Stimulated activated CD8-positive, alpha-beta memory T cell treated with anti-CD3 and anti-CD28 coated beads, Interleukin-7, amount 100 ng/mL, for 1 hour (primary cell): ENCODE measurements around the gene WBP1L.
"Not testable (repeated sequence)": the region's sequence is repeated elsewhere in the genome, so short reads cannot be mapped to it uniquely, and the experiment has no call there.

Source experiments
- DNase-seq, 2 donors: peaks; one replicate each; pipeline ENCODE4 v3.0.0-alpha.2; 2020; ENCODE audit warnings: low read depth in 2 of 2

The WBP1L gene

GRCh38 chr10:102838276-102838927 lies 94.7 kb downstream of the WBP1L start:
- DNase-seq = not testable (repeated sequence)

GRCh38 chr10:102841827-102842345 lies 98.1 kb downstream of the WBP1L start:
- DNase-seq = no peak

DNA sequence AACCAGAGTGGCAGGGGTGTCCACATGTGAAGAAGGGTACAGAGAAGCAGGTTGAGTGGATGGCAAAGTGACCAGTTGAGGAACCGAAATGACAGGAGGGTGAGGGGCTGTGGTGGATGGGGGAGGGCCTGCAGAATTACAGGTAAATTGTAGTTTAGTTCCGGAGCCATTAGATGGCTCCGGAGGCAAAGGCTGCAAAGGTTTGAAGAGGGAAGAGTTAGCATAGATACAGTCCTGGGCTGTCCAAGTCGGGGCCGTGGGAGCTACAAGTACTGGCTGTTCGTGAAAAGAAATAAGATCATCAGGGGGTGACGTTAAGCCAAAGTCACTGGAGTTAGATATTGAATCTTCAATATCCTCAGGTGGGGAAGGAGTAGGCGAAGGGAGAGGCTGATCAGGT lies 99.4 kb downstream of the WBP1L start:
- DNase-seq = not testable (repeated sequence)

GRCh38 chr10:102844190-102844776 lies 100.5 kb downstream of the WBP1L start:
- not testable (repeated sequence) for DNase-seq

DNA sequence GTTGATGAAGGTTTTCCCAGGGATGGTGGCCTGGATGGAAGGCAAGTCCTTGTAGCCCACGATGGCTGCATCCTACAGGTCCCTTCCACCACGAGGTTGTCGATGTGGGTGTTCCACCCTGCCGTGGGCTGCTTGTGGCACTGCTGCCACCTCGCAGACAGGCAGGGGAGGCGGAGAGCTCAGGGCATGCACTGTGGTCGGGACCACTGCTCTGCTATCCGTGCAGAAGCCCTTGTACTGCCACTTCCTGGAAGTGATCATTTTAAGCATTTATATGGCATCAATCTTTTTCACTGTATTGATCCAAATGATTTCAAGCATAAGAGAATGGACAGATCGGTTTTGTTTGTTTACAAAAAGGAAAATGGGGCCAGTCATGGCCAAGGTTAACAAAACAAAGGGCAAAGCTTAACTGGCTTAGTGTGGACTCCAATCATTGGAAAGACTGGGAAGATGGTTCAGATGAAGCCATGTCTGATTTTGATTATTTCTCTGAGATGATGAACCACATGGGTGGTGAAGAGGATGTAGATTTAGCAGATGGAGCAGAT lies 101.7 kb downstream of the WBP1L start:
- no peak for DNase-seq

DNA sequence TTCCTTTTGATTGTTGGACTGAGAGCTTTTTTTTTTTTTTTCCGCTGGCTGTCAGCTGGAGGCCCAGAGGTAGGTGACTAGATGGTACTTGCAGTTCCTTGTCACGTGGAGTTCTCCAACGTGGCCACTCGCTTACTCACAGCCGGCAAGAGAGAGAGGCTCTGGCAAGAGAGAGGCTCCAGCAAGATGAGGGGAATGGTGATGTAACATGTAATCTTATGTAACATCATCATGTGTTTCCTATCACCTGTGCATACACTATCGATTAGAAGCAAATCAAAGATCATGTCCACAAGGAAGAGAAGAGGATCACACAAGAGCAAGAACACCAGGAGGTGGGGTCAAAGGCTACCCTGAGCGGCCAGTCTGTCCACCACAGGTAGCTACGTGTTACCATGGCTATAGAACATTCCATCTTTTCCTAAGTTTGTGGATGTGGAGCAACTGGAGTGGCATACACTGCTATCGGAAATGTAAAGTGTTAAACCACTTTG lies 106.3 kb downstream of the WBP1L start:
- no peak for DNase-seq

DNA sequence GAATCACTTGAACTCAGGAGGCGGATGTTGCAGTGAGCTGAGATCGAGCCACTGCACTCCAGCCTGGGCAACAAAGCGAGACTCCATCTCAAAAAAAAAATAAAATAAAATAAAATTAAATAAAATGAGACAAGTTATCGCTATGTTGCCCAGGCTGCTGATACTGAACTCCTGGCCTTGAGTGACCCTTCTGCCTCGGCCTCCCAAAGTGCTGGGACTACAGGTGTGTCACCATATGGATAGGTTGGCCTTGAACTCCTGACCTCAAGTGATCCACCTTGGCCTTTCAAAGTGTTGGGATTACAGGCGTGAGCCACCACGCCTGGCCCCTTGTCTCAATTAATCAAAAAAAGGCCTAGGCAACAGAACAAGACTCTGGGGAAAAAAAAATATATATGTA lies 109.5 kb downstream of the WBP1L start:
- not testable (repeated sequence) for DNase-seq

DNA sequence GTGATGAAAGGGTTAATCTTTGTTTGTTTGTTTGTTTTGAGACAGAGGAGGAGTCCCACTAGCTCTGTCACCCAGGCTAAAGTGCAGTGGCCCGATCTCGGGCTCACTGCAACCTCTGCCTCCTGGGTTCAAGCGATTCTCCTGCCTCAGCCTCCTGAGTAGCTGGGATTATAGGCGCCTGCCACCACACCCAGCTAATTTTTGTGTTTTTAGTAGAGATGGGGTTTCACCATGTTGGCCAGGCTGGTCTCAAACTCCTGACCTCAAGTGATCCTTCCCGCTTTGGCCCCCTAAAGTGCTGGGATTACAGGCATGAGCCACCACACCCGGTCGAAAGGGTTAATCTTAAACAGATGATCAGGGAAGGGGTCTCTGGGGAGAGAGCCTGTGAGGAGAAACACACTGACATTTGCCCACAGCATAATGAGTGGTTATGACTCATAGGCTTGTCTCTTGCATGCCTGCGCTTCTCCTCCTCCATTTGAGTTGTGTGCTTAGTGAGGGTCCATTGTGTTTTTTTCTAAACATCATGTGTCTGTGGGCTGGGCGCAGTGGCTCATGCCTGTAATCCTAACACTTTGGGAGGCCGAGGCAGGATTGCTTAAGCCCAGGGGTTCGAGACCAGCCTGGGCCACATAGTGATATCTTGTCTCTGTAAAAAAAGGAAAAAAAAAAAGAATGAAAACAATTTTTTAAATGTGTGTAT lies 112.1 kb downstream of the WBP1L start:
- DNase-seq = not testable (repeated sequence)

- DNase-seq = no peak
Measured at GRCh38 chr10:102856758-102857424, 113.1 kb downstream of the WBP1L start.

- DNase-seq = no peak
Measured at GRCh38 chr10:102859911-102860310, 116.2 kb downstream of the WBP1L start.

GRCh38 chr10:102863660-102864059 lies 119.9 kb downstream of the WBP1L start:
- DNase-seq = no peak

- no peak for DNase-seq
Measured at GRCh38 chr10:102865620-102866019, 121.9 kb downstream of the WBP1L start.
